CD4-positive, alpha-beta T cell treated with Interleukin-15 for 1 hour (primary cell): Measurements from ENCODE around the gene ANKRD61.
A peak's percentile ranks its signal among the peaks of the same experiment; 100 is the strongest.
"Not testable (repeated sequence)": the region's sequence is repeated elsewhere in the genome, so short reads cannot be mapped to it uniquely, and the experiment has no call there.

ENCODE experiments used
- DNase-seq: peaks from one replicate; pipeline ENCODE4 v3.0.0-alpha.2; 2020

The ANKRD61 gene

GRCh38 chr7:6032167-6032566, 991 bp downstream of the ANKRD61 start:
- DNase-seq: no peak

- no peak for DNase-seq
Observed at GRCh38 chr7:6032641-6033040, 1.5 kb downstream of the ANKRD61 start.

- DNase-seq: no peak
Observed at GRCh38 chr7:6035165-6035564, 4.0 kb downstream of the ANKRD61 start.

GRCh38 chr7:6035686-6036085, 4.5 kb downstream of the ANKRD61 start:
- no peak for DNase-seq

GRCh38 chr7:6049780-6050179, 18.6 kb downstream of the ANKRD61 start:
- no peak for DNase-seq

GRCh38 chr7:6051185-6051584, 20.0 kb downstream of the ANKRD61 start:
- DNase-seq: not testable (repeated sequence)

- DNase-seq: no peak
Observed at GRCh38 chr7:6056616-6057015, 25.4 kb downstream of the ANKRD61 start.

- DNase-seq: no peak
Observed at GRCh38 chr7:6057316-6058129, 26.3 kb downstream of the ANKRD61 start.

- not testable (repeated sequence) for DNase-seq
Observed at GRCh38 chr7:6059941-6060340, 28.8 kb downstream of the ANKRD61 start.

- peak; percentile 21 for DNase-seq
Observed at GRCh38 chr7:6071406-6071805, 40.2 kb downstream of the ANKRD61 start.

GRCh38 chr7:6074612-6075380, 43.6 kb downstream of the ANKRD61 start:
- no peak for DNase-seq

- DNase-seq: peak; percentile 28
Observed at GRCh38 chr7:6078548-6078947, 47.4 kb downstream of the ANKRD61 start.

GRCh38 chr7:6083047-6083446, 51.9 kb downstream of the ANKRD61 start:
- DNase-seq: not testable (repeated sequence)
